ENCODE data around the gene COL1A2. TPM values are rescaled to one million over a fixed set of nuclear protein-coding genes. Genes with fewer than 3 reads are reported as not detected.

Gene COL1A2
- total and polyA plus RNA-seq, 2 of the 13 experiments (the other 11 are each of a cell fraction or from before 2014, with no cell fraction given): not detected

GRCh38 chr7:94392393-94392786 lies 2.3 kb upstream of the COL1A2 start (continued):
- TF ChIP-seq, protein P1, sequence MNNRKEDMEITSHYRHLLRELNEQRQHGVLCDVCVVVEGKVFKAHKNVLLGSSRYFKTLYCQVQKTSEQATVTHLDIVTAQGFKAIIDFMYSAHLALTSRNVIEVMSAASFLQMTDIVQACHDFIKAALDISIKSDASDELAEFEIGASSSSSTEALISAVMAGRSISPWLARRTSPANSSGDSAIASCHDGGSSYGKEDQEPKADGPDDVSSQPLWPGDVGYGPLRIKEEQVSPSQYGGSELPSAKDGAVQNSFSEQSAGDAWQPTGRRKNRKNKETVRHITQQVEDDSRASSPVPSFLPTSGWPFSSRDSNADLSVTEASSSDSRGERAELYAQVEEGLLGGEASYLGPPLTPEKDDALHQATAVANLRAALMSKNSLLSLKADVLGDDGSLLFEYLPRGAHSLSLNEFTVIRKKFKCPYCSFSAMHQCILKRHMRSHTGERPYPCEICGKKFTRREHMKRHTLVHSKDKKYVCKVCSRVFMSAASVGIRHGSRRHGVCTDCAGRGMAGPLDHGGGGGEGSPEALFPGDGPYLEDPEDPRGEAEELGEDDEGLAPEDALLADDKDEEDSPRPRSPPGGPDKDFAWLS (CRISPR knock-in tag; IDR thresholded peaks at IDR 0.05; ENCODE audit: borderline replicate concordance): no peak
- TF ChIP-seq ZBTB7B (CRISPR knock-in tag; IDR thresholded peaks at IDR 0.05) (no peak), NCOA1 (CRISPR knock-in tag; IDR thresholded peaks at IDR 0.05) (no peak), MYNN (CRISPR knock-in tag; IDR thresholded peaks at IDR 0.05; ENCODE audit: low read depth) (no peak), RFXAP (CRISPR knock-in tag; IDR thresholded peaks at IDR 0.05; ENCODE audit: borderline replicate concordance) (no peak), RARG (CRISPR knock-in tag; IDR thresholded peaks at IDR 0.05; ENCODE audit: low read depth) (no peak)

GRCh38 chr7:94393246-94394108 lies 1.2 kb upstream of the COL1A2 start:
- POLR2A ChIA-PET: no interaction called here
- Histone ChIP-seq H3K27ac (ENCODE audit: extremely low read length, insufficient read depth, low read length) (no peak overlapping the region), H3K4me3 (replicated peaks in 1 of 3; ENCODE audit: insufficient read depth in 1 of 3, low read depth in 2 of 3, low read length in 3 of 3) (no peak overlapping the region), H3K27me3 (ENCODE audit: control insufficient read depth in 1 of 2, insufficient read depth in 2 of 2, low read length in 2 of 2) (no peaks in the 10 kb centered on the region; a peak in 1 of 5 replicates), H3K36me3 (replicated peaks in 1 of 2; ENCODE audit: control insufficient read depth in 1 of 2, insufficient read depth in 2 of 2, low read length in 2 of 2) (no peaks in the 10 kb centered on the region), H3K79me2 (ENCODE audit: insufficient read depth, low read length) (no peaks in the 10 kb centered on the region), H2AFZ (ENCODE audit: low read length) (no peak overlapping the region), H4K20me1 (ENCODE audit: insufficient read depth, low read length) (no peaks in the 10 kb centered on the region), H3K9me3 (ENCODE audit: low read length) (no peaks in the 10 kb centered on the region), H3K9ac (ENCODE audit: insufficient read depth, low read depth, low read length) (no peak overlapping the region), H3K4me2 (ENCODE audit: low read depth, low read length) (no peak overlapping the region), H3K4me1 (ENCODE audit: insufficient read depth, low read length) (no peaks in the 10 kb centered on the region)
- DNase-seq (ENCODE audit: low spot score): no peak
- intact Hi-C loops (cut with micrococcal nuclease; ENCODE audit: unreplicated experiment) (no loop called here), in situ Hi-C loops (cut with HindIII; ENCODE audit: extremely low pct_ligation_motif_present, low pct_unique_long_range_greater_than_20kb) (loop anchor here (5.0 kb wide), 1 partner anchor 96 kb away; no protein-coding TSS in a partner anchor)
- CTCF ChIA-PET (ENCODE audit: low intra/inter-chr PET ratio, low total read pairs): interaction anchor here (1.6 kb wide), 1 partner anchor 104 kb away, joined by 4 read pairs; no protein-coding TSS in a partner anchor
- 63% methylated on average over 22 of the region's 24 CpGs for WGBS (ENCODE audit: low lambda C conversion rate)
- TF ChIP-seq TEAD3 (CRISPR knock-in tag; optimal IDR thresholded peaks at IDR 0.05; ENCODE audit: borderline replicate concordance) (no peak), FUBP1 (CRISPR knock-in tag; IDR thresholded peaks at IDR 0.05; ENCODE audit: borderline replicate concordance) (no peak), ZNF256 (CRISPR knock-in tag; conservative IDR thresholded peaks at IDR 0.05) (no peak), NFKBIZ (CRISPR knock-in tag; IDR thresholded peaks at IDR 0.05) (no peak), JUND (CRISPR knock-in tag; IDR thresholded peaks at IDR 0.05) (no peak)
- TF ChIP-seq, protein P2, sequence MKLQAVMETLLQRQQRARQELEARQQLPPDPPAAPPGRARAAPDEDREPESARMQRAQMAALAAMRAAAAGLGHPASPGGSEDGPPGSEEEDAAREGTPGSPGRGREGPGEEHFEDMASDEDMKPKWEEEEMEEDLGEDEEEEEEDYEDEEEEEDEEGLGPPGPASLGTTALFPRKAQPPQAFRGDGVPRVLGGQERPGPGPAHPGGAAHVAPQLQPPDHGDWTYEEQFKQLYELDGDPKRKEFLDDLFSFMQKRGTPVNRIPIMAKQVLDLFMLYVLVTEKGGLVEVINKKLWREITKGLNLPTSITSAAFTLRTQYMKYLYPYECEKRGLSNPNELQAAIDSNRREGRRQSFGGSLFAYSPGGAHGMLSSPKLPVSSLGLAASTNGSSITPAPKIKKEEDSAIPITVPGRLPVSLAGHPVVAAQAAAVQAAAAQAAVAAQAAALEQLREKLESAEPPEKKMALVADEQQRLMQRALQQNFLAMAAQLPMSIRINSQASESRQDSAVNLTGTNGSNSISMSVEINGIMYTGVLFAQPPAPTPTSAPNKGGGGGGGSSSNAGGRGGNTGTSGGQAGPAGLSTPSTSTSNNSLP (IDR thresholded peaks at IDR 0.05; ENCODE audit: low read depth, low read length): no peak
- no peak; the same call in 2 of the 3 replicates for ATAC-seq
- FAIRE-seq: no peak
- BruUV-seq (replicated peaks): no TSS peak
